H9 (cell line): ENCODE results near the gene VAMP3. TPM values are rescaled to one million over a fixed set of nuclear protein-coding genes. Genes with fewer than 3 reads are reported as not detected.

Experiments used
- DNase-seq: peaks from one replicate; pipeline ENCODE4 v3.0.0-alpha.2; 2017
- H2AFZ ChIP-seq: one replicate; pipeline ENCODE4 v1.6.1; 2013; ENCODE audit warnings: mild to moderate bottlenecking, low read length, control low read depth, moderate library complexity
- H2AK5ac ChIP-seq: 2 replicates; pipeline ENCODE4 v1.6.1; 2013; ENCODE audit warnings: low read length, control low read depth, mixed read lengths; ENCODE audit not compliant: insufficient read length
- H2BK120ac ChIP-seq: one replicate; pipeline ENCODE4 v1.6.1; 2013; ENCODE audit warnings: low read depth, mild to moderate bottlenecking, low read length, control low read depth, inconsistent platforms; ENCODE audit not compliant: poor library complexity, severe bottlenecking
- H2BK12ac ChIP-seq: 2 replicates; pipeline ENCODE4 v1.6.1; 2013; ENCODE audit warnings: low read length, control low read depth, mixed read lengths, low read depth; ENCODE audit not compliant: insufficient read length
- H2BK15ac ChIP-seq: 2 replicates; pipeline ENCODE4 v1.6.1; 2013; ENCODE audit warnings: low read depth, low read length, control low read depth
- H2BK20ac ChIP-seq: one replicate; pipeline ENCODE4 v1.6.1; 2013; ENCODE audit warnings: low read depth, mild to moderate bottlenecking, low read length, control low read depth, inconsistent platforms; ENCODE audit not compliant: poor library complexity, severe bottlenecking
- H2BK5ac ChIP-seq: 2 replicates; pipeline ENCODE4 v1.6.1; 2013; ENCODE audit warnings: low read length, control low read depth, mixed read lengths; ENCODE audit not compliant: insufficient read length
- H3K14ac ChIP-seq: 2 replicates; pipeline ENCODE4 v1.6.1; 2013; ENCODE audit warnings: low read length, control low read depth; ENCODE audit not compliant: insufficient read depth
- H3K18ac ChIP-seq: 2 replicates; pipeline ENCODE4 v1.6.1; 2013; ENCODE audit warnings: low read depth, mild to moderate bottlenecking, mixed read lengths, low read length, control low read depth; ENCODE audit not compliant: insufficient read length
- H3K23ac ChIP-seq: 2 replicates; pipeline ENCODE4 v1.6.1; 2013; ENCODE audit warnings: low read length, control low read depth, mixed read lengths, low read depth; ENCODE audit not compliant: insufficient read length
- H3K23me2 ChIP-seq: 2 replicates; pipeline ENCODE4 v1.6.1; 2013; ENCODE audit warnings: low read depth, mild to moderate bottlenecking, mixed read lengths, low read length, control low read depth; ENCODE audit not compliant: insufficient read length, poor library complexity, severe bottlenecking
- H3K27ac ChIP-seq: 2 replicates; pipeline ENCODE4 v1.5.1; 2013; ENCODE audit warnings: low read length, control low read depth, mixed read lengths, low read depth; ENCODE audit not compliant: insufficient read length
- H3K27me3 ChIP-seq: 2 replicates; pipeline ENCODE4 v1.6.1; 2013; ENCODE audit warnings: low read length, control low read depth, inconsistent platforms; ENCODE audit not compliant: insufficient read depth
- H3K4ac ChIP-seq: 2 replicates; pipeline ENCODE4 v1.6.1; 2013; ENCODE audit warnings: low read depth, mild to moderate bottlenecking, control low read depth, inconsistent platforms, low read length, moderate library complexity
- H3K4me1 ChIP-seq: 2 replicates; pipeline ENCODE4 v1.6.1; 2013; ENCODE audit warnings: low read length, control low read depth, inconsistent platforms; ENCODE audit not compliant: insufficient read depth
- H3K4me2 ChIP-seq: 2 replicates; pipeline ENCODE4 v1.6.1; 2013; ENCODE audit warnings: low read length, control low read depth, mixed read lengths; ENCODE audit not compliant: insufficient read length, insufficient read depth
- H3K56ac ChIP-seq: 2 replicates; pipeline ENCODE4 v1.6.1; 2013; ENCODE audit warnings: low read depth, mild to moderate bottlenecking, mixed read lengths, low read length, control low read depth; ENCODE audit not compliant: insufficient read length
- H3K79me1 ChIP-seq: 2 replicates; pipeline ENCODE4 v1.6.1; 2013; ENCODE audit warnings: low read depth, mild to moderate bottlenecking, moderate library complexity, low read length, control low read depth, inconsistent platforms; ENCODE audit not compliant: insufficient read depth, poor library complexity, severe bottlenecking
- H3K79me2 ChIP-seq: 2 replicates; pipeline ENCODE4 v1.6.1; 2013; ENCODE audit warnings: low read length, control low read depth, inconsistent platforms; ENCODE audit not compliant: insufficient read depth
- H3K9ac ChIP-seq: 2 replicates; pipeline ENCODE4 v1.6.1; 2013; ENCODE audit warnings: low read length, control low read depth, mixed read lengths; ENCODE audit not compliant: insufficient read length; ENCODE audit errors: extremely low read depth
- H3K9me3 ChIP-seq: one replicate; pipeline ENCODE4 v1.6.1; 2013; ENCODE audit warnings: low read depth, low read length, inconsistent platforms; ENCODE audit not compliant: control insufficient read depth
- H3T11ph ChIP-seq: one replicate; pipeline ENCODE4 v1.6.1; 2013; ENCODE audit warnings: mild to moderate bottlenecking, low read length, control low read depth, inconsistent platforms
- H4K20me1 ChIP-seq: one replicate; pipeline ENCODE4 v1.6.1; 2013; ENCODE audit not compliant: control insufficient read depth, insufficient read length, insufficient read depth
- H4K5ac ChIP-seq: 2 replicates; pipeline ENCODE4 v1.6.1; 2013; ENCODE audit warnings: low read depth, mild to moderate bottlenecking, mixed read lengths, low read length, control low read depth; ENCODE audit not compliant: insufficient read length
- H4K8ac ChIP-seq: replicated peaks from 2 replicates; pipeline ENCODE4 v1.6.1; 2013; ENCODE audit warnings: low read length, control low read depth, mixed read lengths, low read depth; ENCODE audit not compliant: insufficient read length
- H4K91ac ChIP-seq: 2 replicates; pipeline ENCODE4 v1.6.1; 2013; ENCODE audit warnings: low read depth, mild to moderate bottlenecking, moderate library complexity, mixed read lengths, low read length, control low read depth; ENCODE audit not compliant: insufficient read length
- H3K27ac Mint-ChIP-seq, 3 experiments: 2 replicates in 2 of 3; 3 replicates in 1 of 3; pipeline ENCODE4 v1.8.0; 2020 to 2021; ENCODE audit warnings: mixed read lengths in 3 of 3, mild to moderate bottlenecking in 1 of 3, moderate library complexity in 1 of 3
- H3K27me3 Mint-ChIP-seq: 2 replicates; pipeline ENCODE4 v1.8.0; 2021; ENCODE audit warnings: low read depth, mild to moderate bottlenecking, moderate library complexity, mixed read lengths
- H3K36me3 Mint-ChIP-seq, 3 experiments: 2 replicates in 2 of 3; 3 replicates in 1 of 3; pipeline ENCODE4 v1.8.0; 2020 to 2021; ENCODE audit warnings: low read depth in 3 of 3, mixed read lengths in 3 of 3; ENCODE audit not compliant: insufficient read depth in 1 of 3
- H3K4me1 Mint-ChIP-seq, 2 experiments: 2 replicates each; pipeline ENCODE4 v1.8.0; 2020; ENCODE audit warnings: mixed read lengths in 2 of 2
- H3K4me3 Mint-ChIP-seq, 2 experiments: 2 replicates in 1 of 2; 3 replicates in 1 of 2; pipeline ENCODE4 v1.8.0; 2020 to 2021; ENCODE audit warnings: mild to moderate bottlenecking in 2 of 2, mixed read lengths in 2 of 2, moderate library complexity in 1 of 2
- H3K9me3 Mint-ChIP-seq, 2 experiments: 2 replicates in 1 of 2; 3 replicates in 1 of 2; pipeline ENCODE4 v1.8.0; 2020; ENCODE audit warnings: mild to moderate bottlenecking in 2 of 2, mixed read lengths in 2 of 2, moderate library complexity in 1 of 2
- WGBS: extraction: QIAGEN DNeasy Blood & Tissue Kit; methylation state at CpG from one replicate; pipeline ENCODE4 v1.1.7; 2013; ENCODE audit warnings: missing lambda C conversion rate, low lambda C conversion rate, mixed read lengths; ENCODE audit not compliant: insufficient read length; ENCODE audit errors: extremely low coverage; 5-methylcytosine and 5-hydroxymethylcytosine counted together
- total RNA-seq: library from RNA; stranded (reverse); gene quantifications from 2 replicates; pipeline ENCODE4 v1.2.1, GENCODE V29; 2021
- TF ChIP-seq, protein P1 (sequence below): fragments of 200-600 bp; sonication (generic); conservative IDR thresholded peaks from 3 replicates; pipeline ENCODE4 v1.8.0; 2021; ENCODE audit warnings: antibody characterized with exemption, mild to moderate bottlenecking

The VAMP3 gene
- total RNA-seq, 1 experiment from 2014 or later = 42.9 TPM

DNA sequence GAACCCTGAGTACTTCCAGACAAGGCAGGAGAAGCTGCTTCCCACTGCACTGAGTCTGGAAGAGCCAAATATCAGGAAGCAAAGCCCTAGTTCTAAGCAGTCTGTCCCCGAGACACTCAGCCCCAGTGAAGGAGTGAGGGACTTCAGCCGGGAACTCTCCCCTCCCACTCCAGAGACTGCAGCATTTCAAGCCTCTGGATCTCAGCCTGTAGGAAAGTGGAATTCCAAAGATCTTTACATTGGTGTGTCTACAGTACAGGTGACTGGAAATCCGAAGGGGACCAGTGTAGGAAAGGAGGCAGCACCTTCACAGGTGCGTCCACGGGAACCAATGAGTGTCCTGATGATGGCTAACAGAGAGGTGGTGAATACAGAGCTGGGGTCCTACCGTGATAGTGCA, 33.1 kb upstream of the VAMP3 start:
- Mint-ChIP-seq H3K27ac (no peak overlapping the region), H3K27me3 (no peaks in the 10 kb centered on the region), H3K36me3 (peaks cover 21 to 36% (median 21%) of the 10 kb centered on the region in 3 experiments), H3K9me3 (peaks cover 0 to 4% of the 10 kb centered on the region in 2 experiments; a peak in 1 of 5 replicates), H3K4me3 (no peak overlapping the region), H3K4me1 (no peaks in the 10 kb centered on the region)
- H3K9ac ChIP-seq = no peak overlapping the region
- H3K27me3 ChIP-seq = no peaks in the 10 kb centered on the region
- WGBS = no CpG with 5 or more reads among the region's 6 CpGs
- H3K23me2 ChIP-seq = no peaks in the 10 kb centered on the region
- H2BK120ac ChIP-seq = no peak overlapping the region
- no peaks in the 10 kb centered on the region for H4K20me1 ChIP-seq
- no peak overlapping the region for H2BK15ac ChIP-seq
- no peak overlapping the region for H2AFZ ChIP-seq
- H4K91ac ChIP-seq = no peak overlapping the region
- TF ChIP-seq, protein P1, sequence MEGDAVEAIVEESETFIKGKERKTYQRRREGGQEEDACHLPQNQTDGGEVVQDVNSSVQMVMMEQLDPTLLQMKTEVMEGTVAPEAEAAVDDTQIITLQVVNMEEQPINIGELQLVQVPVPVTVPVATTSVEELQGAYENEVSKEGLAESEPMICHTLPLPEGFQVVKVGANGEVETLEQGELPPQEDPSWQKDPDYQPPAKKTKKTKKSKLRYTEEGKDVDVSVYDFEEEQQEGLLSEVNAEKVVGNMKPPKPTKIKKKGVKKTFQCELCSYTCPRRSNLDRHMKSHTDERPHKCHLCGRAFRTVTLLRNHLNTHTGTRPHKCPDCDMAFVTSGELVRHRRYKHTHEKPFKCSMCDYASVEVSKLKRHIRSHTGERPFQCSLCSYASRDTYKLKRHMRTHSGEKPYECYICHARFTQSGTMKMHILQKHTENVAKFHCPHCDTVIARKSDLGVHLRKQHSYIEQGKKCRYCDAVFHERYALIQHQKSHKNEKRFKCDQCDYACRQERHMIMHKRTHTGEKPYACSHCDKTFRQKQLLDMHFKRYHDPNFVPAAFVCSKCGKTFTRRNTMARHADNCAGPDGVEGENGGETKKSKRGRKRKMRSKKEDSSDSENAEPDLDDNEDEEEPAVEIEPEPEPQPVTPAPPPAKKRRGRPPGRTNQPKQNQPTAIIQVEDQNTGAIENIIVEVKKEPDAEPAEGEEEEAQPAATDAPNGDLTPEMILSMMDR = no peak
- no peaks in the 10 kb centered on the region for H3K79me2 ChIP-seq
- no peak overlapping the region for H3K4me2 ChIP-seq
- no peak for DNase-seq
- H3K4ac ChIP-seq = no peak overlapping the region
- H3K79me1 ChIP-seq = no peaks in the 10 kb centered on the region
- H3T11ph ChIP-seq = no peak overlapping the region
- H3K4me1 ChIP-seq = no peaks in the 10 kb centered on the region
- no peak overlapping the region for H2BK5ac ChIP-seq
- no peak overlapping the region for H3K56ac ChIP-seq
- no peak overlapping the region for H2BK12ac ChIP-seq
- H2AK5ac ChIP-seq = no peak overlapping the region
- no peak overlapping the region for H3K27ac ChIP-seq
- no peak overlapping the region for H2BK20ac ChIP-seq
- no peak overlapping the region for H4K5ac ChIP-seq
- no peak overlapping the region for H4K8ac ChIP-seq
- H3K18ac ChIP-seq = no peak overlapping the region
- no peaks in the 10 kb centered on the region for H3K9me3 ChIP-seq
- H3K23ac ChIP-seq = no peak overlapping the region
- H3K14ac ChIP-seq = no peak overlapping the region
